T-helper 17 cell (primary cell): ENCODE results near the gene NRARP. TPM values are rescaled to one million over a fixed set of nuclear protein-coding genes. Genes with fewer than 3 reads are reported as not detected.

Experiments
- ATAC-seq: fragments of 150-1000 bp; cut with Tn5 transposase; 2 replicates; pipeline ENCODE4 v1.10.0; 2021; ENCODE audit warnings: mild to moderate bottlenecking, moderate library complexity
- DNase-seq, 3 donors: peaks; one replicate each; pipeline versions ENCODE4 v3.0.0 to v3.0.0-alpha.2; 2020 to 2021
- H3K9me3 ChIP-seq: one replicate; pipeline ENCODE4 v1.7.0; 2013; ENCODE audit warnings: low read length, mild to moderate bottlenecking; ENCODE audit not compliant: control insufficient read depth, poor library complexity, severe bottlenecking
- H3K27ac Mint-ChIP-seq: one replicate; pipeline ENCODE4 v1.8.0; 2022; ENCODE audit warnings: mild to moderate bottlenecking, moderate library complexity, mixed read lengths
- H3K27me3 Mint-ChIP-seq: one replicate; pipeline ENCODE4 v1.8.0; 2022; ENCODE audit warnings: mixed read lengths
- H3K36me3 Mint-ChIP-seq: one replicate; pipeline ENCODE4 v1.8.0; 2022; ENCODE audit warnings: low read depth, mixed read lengths
- H3K4me1 Mint-ChIP-seq: one replicate; pipeline ENCODE4 v1.8.0; 2022; ENCODE audit warnings: mild to moderate bottlenecking, mixed read lengths
- H3K4me3 Mint-ChIP-seq: one replicate; pipeline ENCODE4 v1.8.0; 2022; ENCODE audit warnings: mild to moderate bottlenecking, moderate library complexity, mixed read lengths
- total RNA-seq, 4 donors: library from RNA in 2 of 4; stranded (reverse) in 2 of 4; gene quantifications; one replicate each; pipeline ENCODE4 v1.2.3 and lab custom pipeline; 2022 to 2026

The NRARP gene
- total RNA-seq, 2 donors from 2014 or later: 0.42 to 0.91 TPM

DNA sequence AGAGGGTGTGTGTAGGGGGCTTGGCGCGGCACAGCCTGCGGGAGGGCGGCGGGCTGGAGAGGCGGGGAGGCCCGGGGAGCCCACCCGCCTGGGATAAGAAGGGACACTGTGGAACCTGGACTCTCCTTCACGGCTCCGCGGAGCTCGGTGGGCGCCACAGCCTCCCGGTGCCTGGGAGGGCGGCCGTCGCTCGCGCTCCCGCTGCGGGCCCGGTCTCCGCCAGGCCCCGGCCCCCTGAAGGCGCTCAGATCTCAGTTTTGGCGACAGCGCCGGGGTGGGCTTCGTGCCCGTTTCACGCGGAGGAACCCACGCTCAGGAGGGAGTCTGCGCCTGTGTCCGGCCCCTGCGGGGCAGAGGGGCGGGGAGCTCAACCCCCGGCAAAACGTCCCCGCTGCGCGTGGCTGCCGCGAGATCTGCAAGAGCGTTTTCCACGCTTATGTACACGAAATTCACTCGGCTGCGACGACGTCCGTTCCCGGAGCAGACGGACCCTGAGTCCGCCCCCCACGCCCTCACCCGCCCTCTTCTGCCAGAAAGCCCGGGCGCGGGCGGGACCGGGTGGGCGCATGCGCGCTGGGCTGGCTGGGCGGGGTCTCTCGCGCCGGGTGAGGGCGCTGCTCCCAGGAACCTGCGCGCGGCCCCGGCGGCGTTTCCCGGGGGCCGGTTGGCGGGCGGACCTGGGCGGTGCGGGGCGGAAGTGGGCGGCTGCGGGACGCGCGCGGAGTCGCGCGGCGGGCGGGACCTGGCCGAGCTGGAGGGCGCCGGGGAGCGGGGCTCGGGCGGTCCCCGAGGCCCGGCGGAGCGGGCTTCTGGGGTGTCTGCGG lies 47.2 kb downstream of the NRARP start, which contains the start of gene NELFB:
TSS of gene NELFB (plus strand) at position 704 of the 824 bp plus-strand sequence.
- H3K4me3 Mint-ChIP-seq: peak within 1 kb of the TSS; percentile 88
- H3K36me3 Mint-ChIP-seq: no peaks in the 10 kb centered on the region
- peaks cover 10% of the 10 kb centered on the region for H3K4me1 Mint-ChIP-seq
- no peaks in the 10 kb centered on the region for H3K27me3 Mint-ChIP-seq
- peak; percentile 96 to 99 (median 98) for DNase-seq
- H3K27ac Mint-ChIP-seq: peak within 1 kb of the TSS; percentile 56
- peak; percentile 94 for ATAC-seq
- H3K9me3 ChIP-seq: no peaks in the 10 kb centered on the region

- H3K9me3 ChIP-seq: no peaks in the 10 kb centered on the region
- H3K27ac Mint-ChIP-seq: no peak overlapping the region
- H3K4me3 Mint-ChIP-seq: peak overlapping the region; percentile 88
- DNase-seq (no peak), ATAC-seq (no peak)
- H3K27me3 Mint-ChIP-seq: no peaks in the 10 kb centered on the region
- H3K4me1 Mint-ChIP-seq: peaks cover 10% of the 10 kb centered on the region
- no peaks in the 10 kb centered on the region for H3K36me3 Mint-ChIP-seq
Measured at GRCh38 chr9:137253717-137254623, 48.1 kb downstream of the NRARP start.

DNA sequence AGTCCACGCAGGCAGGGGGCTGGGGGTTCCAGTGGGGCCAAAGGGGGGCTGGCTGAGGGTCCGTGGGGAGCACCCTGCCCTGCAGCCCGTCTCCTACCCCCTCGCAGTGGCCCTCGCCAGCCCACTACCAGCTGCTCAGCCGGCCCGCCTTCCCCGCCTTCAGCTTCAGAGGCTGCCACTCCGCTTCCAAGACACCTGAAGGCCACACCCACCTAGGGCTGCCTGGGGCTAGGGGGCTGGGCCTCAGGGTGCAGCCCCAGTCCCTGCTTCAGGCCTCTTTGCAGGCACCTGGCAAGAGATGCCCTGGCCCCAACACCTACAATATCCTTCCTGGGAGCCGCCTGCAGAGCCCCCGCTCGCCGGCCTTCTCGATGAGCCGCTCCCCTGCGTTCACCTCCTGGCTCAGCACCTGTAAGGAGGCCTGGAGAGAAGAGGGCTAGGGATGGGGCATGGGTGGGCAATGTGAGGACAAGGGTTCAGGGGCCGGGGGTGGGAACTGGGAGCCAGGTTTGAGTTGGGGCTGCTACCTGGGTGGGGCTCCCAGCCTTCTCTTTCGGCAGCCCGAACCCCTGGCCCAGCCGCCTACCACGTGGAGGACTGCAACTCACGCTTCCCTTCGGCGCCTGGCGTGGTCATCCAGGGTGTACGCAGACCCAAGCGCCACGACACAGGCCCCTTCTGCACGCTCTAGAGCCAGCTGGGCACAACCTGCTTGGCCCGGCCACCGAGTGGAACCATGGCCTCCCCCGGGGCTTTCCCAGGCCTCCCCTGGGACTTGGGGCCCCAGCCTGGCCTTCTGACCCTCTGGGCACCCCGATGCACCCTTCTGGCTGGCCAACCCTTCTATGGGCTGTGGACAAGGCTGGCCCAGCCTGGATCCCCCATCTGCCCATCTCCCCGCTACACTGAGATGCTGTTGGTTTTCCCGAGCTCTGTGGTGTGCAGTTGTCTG lies 49.2 kb downstream of the NRARP start:
- H3K9me3 ChIP-seq: no peaks in the 10 kb centered on the region
- peaks cover 10% of the 10 kb centered on the region for H3K4me1 Mint-ChIP-seq
- DNase-seq (no peak), ATAC-seq (no peak)
- peak overlapping the region; percentile 12 for H3K4me3 Mint-ChIP-seq
- no peaks in the 10 kb centered on the region for H3K36me3 Mint-ChIP-seq
- H3K27me3 Mint-ChIP-seq: no peaks in the 10 kb centered on the region
- no peak overlapping the region for H3K27ac Mint-ChIP-seq

GRCh38 chr9:137251490-137252268 lies 50.4 kb downstream of the NRARP start:
- Mint-ChIP-seq H3K4me3 (no peak overlapping the region), H3K27ac (no peak overlapping the region), H3K36me3 (no peaks in the 10 kb centered on the region), H3K4me1 (peaks cover 10% of the 10 kb centered on the region), H3K27me3 (no peaks in the 10 kb centered on the region)
- H3K9me3 ChIP-seq: no peaks in the 10 kb centered on the region
- ATAC-seq: no peak
- no peak for DNase-seq

- DNase-seq (no peak), ATAC-seq (no peak)
- Mint-ChIP-seq H3K27me3 (no peaks in the 10 kb centered on the region), H3K4me1 (peaks cover 5% of the 10 kb centered on the region), H3K36me3 (no peaks in the 10 kb centered on the region), H3K4me3 (no peak within 1 kb of the TSS), H3K27ac (no peak within 1 kb of the TSS)
- H3K9me3 ChIP-seq: no peaks in the 10 kb centered on the region
Measured at GRCh38 chr9:137251194-137251461, 50.9 kb downstream of the NRARP start, which contains the start of gene STPG3. Gene STPG3, plus strand, starts transcription at chr9:137251286. Its CDS starts 1 bp downstream, at chr9:137251287.

DNA sequence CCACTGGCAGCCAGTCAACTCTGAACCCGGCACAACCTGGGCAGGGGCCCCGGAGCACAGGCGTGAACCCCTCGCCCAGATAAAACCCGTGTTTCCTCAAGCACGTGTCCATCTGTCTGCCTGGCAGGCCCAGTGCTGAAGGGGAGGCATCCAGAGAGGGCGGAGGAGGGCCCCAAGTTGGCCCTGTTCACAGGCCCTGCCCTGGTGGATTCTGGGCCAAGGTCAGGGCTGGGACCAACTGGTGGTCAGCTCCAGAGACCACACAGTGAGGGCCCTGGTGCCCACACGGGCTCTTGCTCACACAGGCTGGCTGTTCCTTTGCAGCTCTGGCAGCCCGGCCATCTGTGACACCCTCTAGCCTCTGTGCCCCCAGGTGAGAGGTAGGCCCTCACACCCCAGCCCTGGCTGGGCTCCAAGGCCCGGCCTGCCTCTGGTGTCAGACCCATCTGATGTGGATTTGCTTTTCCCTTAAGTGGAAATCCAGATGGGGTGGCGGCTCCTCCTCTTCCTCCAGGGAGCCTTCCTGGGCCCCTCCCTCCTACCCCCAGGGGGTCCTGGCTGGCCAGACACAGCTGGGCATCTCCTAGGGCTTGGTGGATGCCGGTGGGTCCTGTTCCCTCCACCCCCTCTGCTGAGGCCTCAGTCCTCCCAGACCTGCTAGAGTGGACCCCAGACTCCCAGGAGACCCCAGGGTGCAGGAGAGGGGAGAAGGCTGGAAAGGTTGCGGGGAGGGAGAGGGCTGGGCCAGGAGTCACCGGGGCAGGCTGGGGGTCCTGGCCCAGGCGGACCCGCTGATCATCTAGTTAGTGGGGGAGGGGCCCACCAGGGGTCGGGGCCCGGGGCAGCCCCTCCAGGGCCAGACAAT lies 51.5 kb downstream of the NRARP start:
- no peaks in the 10 kb centered on the region for H3K9me3 ChIP-seq
- peaks cover 5% of the 10 kb centered on the region for H3K4me1 Mint-ChIP-seq
- no peaks in the 10 kb centered on the region for H3K36me3 Mint-ChIP-seq
- no peak overlapping the region for H3K4me3 Mint-ChIP-seq
- no peak for ATAC-seq
- H3K27me3 Mint-ChIP-seq: no peaks in the 10 kb centered on the region
- DNase-seq: no peak
- H3K27ac Mint-ChIP-seq: no peak overlapping the region

Other genes starting within 250 kb of the NRARP start
- gene ENTPD2, start 248.2 kb downstream of the NRARP start, total RNA-seq: under 1 TPM in 1 of 2 donors, not detected in 1; 0.20 TPM
- under 1 TPM; 0.27 to 0.39 TPM for gene SAPCD2, start 231.7 kb downstream of the NRARP start, total RNA-seq
- gene UAP1L1, start 224.8 kb downstream of the NRARP start, total RNA-seq: 10 to 100 TPM in 1 of 2 donors, 1 to 10 TPM in 1; 9.3 to 10.2 TPM
- 10 to 100 TPM; 62.0 to 62.3 TPM for gene MAN1B1, start 215.3 kb downstream of the NRARP start, total RNA-seq
- gene DPP7, start 187.5 kb downstream of the NRARP start, total RNA-seq: 100 to 1,000 TPM; 270 to 311 TPM
- gene GRIN1, start 163.1 kb downstream of the NRARP start, total RNA-seq: not detected
- not detected for gene LRRC26, start 132.2 kb downstream of the NRARP start, total RNA-seq
- not detected for gene TMEM210, start 130.2 kb downstream of the NRARP start, total RNA-seq
- gene ANAPC2, start 113.7 kb downstream of the NRARP start, total RNA-seq: 100 to 1,000 TPM; 114 to 116 TPM
- gene SSNA1, start 113.6 kb downstream of the NRARP start, total RNA-seq: 10 to 100 TPM; 39.4 to 48.3 TPM
- 1 to 10 TPM; 5.7 to 6.3 TPM for gene TPRN, start 101.5 kb downstream of the NRARP start, total RNA-seq
- 10 to 100 TPM; 21.3 to 21.4 TPM for gene TMEM203, start 96.6 kb downstream of the NRARP start, total RNA-seq
- 10 to 100 TPM; 24.0 to 30.7 TPM for gene NDOR1, start 96.6 kb downstream of the NRARP start, total RNA-seq
- gene RNF208, start 80.0 kb downstream of the NRARP start, total RNA-seq: 1 to 10 TPM; 1.2 to 5.3 TPM
- under 1 TPM in 1 of 2 donors, not detected in 1; 0.52 TPM for gene CYSRT1, start 77.1 kb downstream of the NRARP start, total RNA-seq
- gene RNF224, start 74.8 kb downstream of the NRARP start, total RNA-seq: not detected
- not detected for gene SLC34A3, start 71.4 kb downstream of the NRARP start, total RNA-seq
- 10 to 100 TPM; 81.0 to 90.5 TPM for gene TUBB4B, start 61.0 kb downstream of the NRARP start, total RNA-seq
- under 1 TPM in 1 of 2 donors, not detected in 1; 0.62 TPM for gene STPG3, start 51.0 kb downstream of the NRARP start, total RNA-seq
- 10 to 100 TPM; 33.2 to 37.8 TPM for gene NELFB, start 46.9 kb downstream of the NRARP start, total RNA-seq
- gene TOR4A, start 24.5 kb downstream of the NRARP start, total RNA-seq: 1 to 10 TPM; 2.1 to 4.0 TPM
- 10 to 100 TPM; 15.4 to 17.8 TPM for gene EXD3, start 120.9 kb upstream of the NRARP start, total RNA-seq
- 1 to 10 TPM; 3.0 to 3.3 TPM for gene NOXA1, start 121.1 kb upstream of the NRARP start, total RNA-seq
- gene ENTPD8, start 139.1 kb upstream of the NRARP start, total RNA-seq: not detected
- gene NSMF, start 157.1 kb upstream of the NRARP start, total RNA-seq: 10 to 100 TPM; 41.5 to 54.2 TPM
- gene PNPLA7, start 248.1 kb upstream of the NRARP start, total RNA-seq: 1 to 10 TPM; 7.3 to 7.5 TPM
- 10 to 100 TPM; 52.6 to 78.8 TPM for gene MRPL41, start 249.6 kb upstream of the NRARP start, total RNA-seq